ENCODE data around the gene TALDO1. TPM values are rescaled to one million over a fixed set of nuclear protein-coding genes. Genes with fewer than 3 reads are reported as not detected.
A peak's percentile ranks its signal among the peaks of the same experiment; 100 is the strongest.

TALDO1 gene
- total and polyA plus RNA-seq, 7 experiments from 2014 or later: 61.4 to 272 (median 179) TPM

GRCh38 chr11:721247-721740 is 26.0 kb upstream of the TALDO1 start:
- POLR2A ChIA-PET: interaction anchor here (0.8 to 7.7 kb wide), 10 partner anchors 16 to 185 kb away, joined by 3 to 68 read pairs (median 3); partner anchors contain the start of genes DEAF1, LMNTD2, TALDO1 and TMEM80
- H3K27ac ChIP-seq (ENCODE audit: low read depth, low read length): no peak overlapping the region
- intact Hi-C loops (cut with micrococcal nuclease): loop anchor here (5.0 to 10.0 kb wide), 3 partner anchors 184 to 314 kb away; partner anchors contain the start of genes HRAS (in 1 of the 2), LRRC56 (in 1 of the 2) and PTDSS2 (in 1 of the 2)

DNA sequence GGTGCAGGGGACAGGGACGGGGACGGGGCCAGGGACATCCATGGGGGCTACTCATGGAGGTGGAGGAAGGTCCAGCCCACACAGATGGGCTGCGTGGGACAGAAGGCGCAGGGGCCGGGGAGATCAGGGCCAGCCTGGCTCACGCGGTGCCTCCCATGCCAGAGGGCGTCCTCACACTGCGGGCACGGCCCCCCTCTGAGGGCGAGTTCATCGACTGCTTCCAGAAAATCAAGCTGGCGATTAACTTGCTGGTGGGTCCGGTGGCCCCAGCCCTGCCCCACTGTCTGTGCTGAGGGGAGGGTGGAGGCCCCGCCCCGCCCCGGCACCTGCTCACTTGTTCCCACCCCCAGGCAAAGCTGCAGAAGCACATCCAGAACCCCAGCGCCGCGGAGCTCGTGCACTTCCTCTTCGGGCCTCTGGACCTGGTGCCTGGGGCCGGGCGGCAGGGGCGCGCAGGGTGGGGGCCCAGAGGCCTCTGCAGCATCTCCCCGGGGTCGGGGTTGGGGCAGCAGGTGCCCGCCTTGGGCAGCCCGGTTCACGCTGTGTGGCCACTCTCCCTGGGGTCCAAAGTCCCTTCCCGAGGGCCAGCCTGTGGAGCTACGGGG is 25.4 kb upstream of the TALDO1 start:
- intact Hi-C loops (cut with micrococcal nuclease): loop anchor here (1.0 to 10.0 kb wide), 5 partner anchors 167 to 315 kb away; partner anchors contain the start of genes HRAS (in 1 of the 2), LRRC56 (in 1 of the 2), PTDSS2 (in 1 of the 2) and RNH1 (in 1 of the 2)
- Mint-ChIP-seq H3K27me3 (peaks cover 0 to 38% (median 19%) of the 10 kb centered on the region in 5 donors), H3K36me3 (no peaks in the 10 kb centered on the region), H3K4me1 (peaks cover 6 to 16% (median 13%) of the 10 kb centered on the region in 7 donors), H3K9me3 (peaks cover 0 to 2% (median 0%) of the 10 kb centered on the region in 11 donors), H3K4me3 (peak overlapping the region in 8 of 10 donors; percentile 19 to 79 (median 54)), H3K27ac (peak overlapping the region in 1 of 9 donors; percentile 54)
- ChIA-PET POLR2A (interaction anchor here (0.6 to 7.7 kb wide), 10 partner anchors 22 to 274 kb away, joined by 3 to 68 read pairs (median 4); partner anchors contain the start of genes DEAF1, LMNTD2, TALDO1 and TMEM80), CTCF (interaction anchor here (1.0 to 4.3 kb wide), 6 partner anchors 31 to 167 kb away, joined by 3 to 41 read pairs (median 7); no protein-coding TSS in a partner anchor)
- peaks cover 9 to 25% of the 10 kb centered on the region in 2 donors for H3K4me1 ChIP-seq (ENCODE audit: control insufficient read depth in 2 of 2, insufficient read depth in 2 of 2, low read length in 2 of 2)
- H3K4me3 ChIP-seq (ENCODE audit: low read length): no peak overlapping the region
- H3K9me3 ChIP-seq (ENCODE audit: control insufficient read depth in 2 of 3, low read length in 3 of 3): no peaks in the 10 kb centered on the region
- no peaks in the 10 kb centered on the region for H3K36me3 ChIP-seq (ENCODE audit: control insufficient read depth in 2 of 3, insufficient read depth in 3 of 3, low read length in 3 of 3)
- peak; percentile 66 for ATAC-seq
- no peaks in the 10 kb centered on the region for H3K27me3 ChIP-seq (ENCODE audit: control insufficient read depth in 2 of 2, insufficient read depth in 2 of 2, low read length in 2 of 2)
- peak in 7 of 9 donors; percentile 38 to 63 (median 53) for DNase-seq
- H3K27ac ChIP-seq (ENCODE audit: low read depth, low read length): no peak overlapping the region

More at GRCh38 chr11:721247-721740, 26.0 kb upstream of the TALDO1 start:
- peak overlapping the region in 8 of 10 donors; percentile 36 to 79 (median 62) for H3K4me3 Mint-ChIP-seq
- no peaks in the 10 kb centered on the region for H3K36me3 ChIP-seq (ENCODE audit: control insufficient read depth in 2 of 3, insufficient read depth in 3 of 3, low read length in 3 of 3)
- H3K27ac Mint-ChIP-seq: peak overlapping the region in 1 of 9 donors; percentile 54
- no peak overlapping the region for H3K4me3 ChIP-seq (ENCODE audit: low read length)
- peaks cover 0 to 41% (median 22%) of the 10 kb centered on the region in 5 donors for H3K27me3 Mint-ChIP-seq
- peaks cover 0 to 4% (median 0%) of the 10 kb centered on the region in 11 donors for H3K9me3 Mint-ChIP-seq
- no peaks in the 10 kb centered on the region for H3K36me3 Mint-ChIP-seq
- H3K27me3 ChIP-seq (ENCODE audit: control insufficient read depth in 2 of 2, insufficient read depth in 2 of 2, low read length in 2 of 2): no peaks in the 10 kb centered on the region
- peaks cover 8 to 21% of the 10 kb centered on the region in 2 donors for H3K4me1 ChIP-seq (ENCODE audit: control insufficient read depth in 2 of 2, insufficient read depth in 2 of 2, low read length in 2 of 2)
- CTCF ChIA-PET: interaction anchor here (1.0 to 4.3 kb wide), 7 partner anchors 30 to 166 kb away, joined by 3 to 41 read pairs (median 5); no protein-coding TSS in a partner anchor
- H3K9me3 ChIP-seq (ENCODE audit: control insufficient read depth in 2 of 3, low read length in 3 of 3): no peaks in the 10 kb centered on the region
- peaks cover 6 to 15% (median 10%) of the 10 kb centered on the region in 7 donors for H3K4me1 Mint-ChIP-seq
- DNase-seq: no peak
- no peak for ATAC-seq

- no peaks in the 10 kb centered on the region for H3K36me3 Mint-ChIP-seq
- no peak for DNase-seq
Observed at GRCh38 chr11:722346-722811, 24.9 kb upstream of the TALDO1 start.

GRCh38 chr11:723120-723883 is 24.0 kb upstream of the TALDO1 start:
- peaks cover 0 to 29% (median 19%) of the 10 kb centered on the region in 5 donors for H3K27me3 Mint-ChIP-seq
- no peaks in the 10 kb centered on the region for H3K9me3 ChIP-seq (ENCODE audit: control insufficient read depth in 2 of 3, low read length in 3 of 3)
- peaks cover 19 to 37% of the 10 kb centered on the region in 2 donors for H3K4me1 ChIP-seq (ENCODE audit: control insufficient read depth in 2 of 2, insufficient read depth in 2 of 2, low read length in 2 of 2)

More at GRCh38 chr11:722346-722811, 24.9 kb upstream of the TALDO1 start:
- no peaks in the 10 kb centered on the region for H3K27me3 ChIP-seq (ENCODE audit: control insufficient read depth in 2 of 2, insufficient read depth in 2 of 2, low read length in 2 of 2)
- intact Hi-C loops (cut with micrococcal nuclease): loop anchor here (1.0 to 10.0 kb wide), 5 partner anchors 168 to 315 kb away; partner anchors contain the start of genes HRAS (in 1 of the 2), LRRC56 (in 1 of the 2), PTDSS2 (in 1 of the 2) and RNH1 (in 1 of the 2)
- no peak overlapping the region for H3K4me3 ChIP-seq (ENCODE audit: low read length)
- H3K4me1 ChIP-seq (ENCODE audit: control insufficient read depth in 2 of 2, insufficient read depth in 2 of 2, low read length in 2 of 2): peaks cover 13 to 28% of the 10 kb centered on the region in 2 donors
- no peak overlapping the region for H3K27ac ChIP-seq (ENCODE audit: low read depth, low read length)
- H3K9me3 Mint-ChIP-seq: peaks cover 0 to 2% (median 0%) of the 10 kb centered on the region in 11 donors
- H3K36me3 ChIP-seq (ENCODE audit: control insufficient read depth in 2 of 3, insufficient read depth in 3 of 3, low read length in 3 of 3): no peaks in the 10 kb centered on the region
- CTCF ChIA-PET: interaction anchor here (1.3 to 4.3 kb wide), 4 partner anchors 31 to 167 kb away, joined by 5 to 41 read pairs (median 10); no protein-coding TSS in a partner anchor
- peaks cover 6 to 19% (median 15%) of the 10 kb centered on the region in 7 donors for H3K4me1 Mint-ChIP-seq
- H3K9me3 ChIP-seq (ENCODE audit: control insufficient read depth in 2 of 3, low read length in 3 of 3): no peaks in the 10 kb centered on the region
- no peak for ATAC-seq
- POLR2A ChIA-PET: interaction anchor here (0.6 to 7.7 kb wide), 9 partner anchors 23 to 275 kb away, joined by 3 to 68 read pairs (median 4); partner anchors contain the start of genes DEAF1, LMNTD2 and TMEM80
- H3K27me3 Mint-ChIP-seq: peaks cover 0 to 35% (median 19%) of the 10 kb centered on the region in 5 donors
- peak overlapping the region in 6 of 10 donors; percentile 17 to 79 (median 51) for H3K4me3 Mint-ChIP-seq
- H3K27ac Mint-ChIP-seq: no peak overlapping the region

GRCh38 chr11:724049-724777 is 23.1 kb upstream of the TALDO1 start:
- H3K4me3 Mint-ChIP-seq: peak overlapping the region in 5 of 10 donors; percentile 40 to 86 (median 58)

More at GRCh38 chr11:723120-723883, 24.0 kb upstream of the TALDO1 start:
- H3K4me3 Mint-ChIP-seq: peak overlapping the region; percentile 39 to 87 (median 80)
- H3K27ac Mint-ChIP-seq: peak overlapping the region in 7 of 9 donors; percentile 38 to 95 (median 64)
- ChIA-PET CTCF (interaction anchor here (0.6 to 4.3 kb wide), 7 partner anchors 17 to 176 kb away, joined by 3 to 41 read pairs (median 8); partner anchors contain the start of gene TMEM80), POLR2A (interaction anchor here (0.9 to 7.7 kb wide), 6 partner anchors 28 to 188 kb away, joined by 3 to 68 read pairs (median 6); partner anchors contain the start of genes DEAF1, HRAS, LMNTD2 and TMEM80)
- intact Hi-C loops (cut with micrococcal nuclease): loop anchor here (1.0 to 10.0 kb wide), 10 partner anchors 28 to 316 kb away; partner anchors contain the start of genes DEAF1 (in 2 of the 2), HRAS (in 2 of the 2), TMEM80 (in 2 of the 2) and LRRC56 (in 1 of the 2)
- peaks cover 6 to 19% (median 15%) of the 10 kb centered on the region in 7 donors for H3K4me1 Mint-ChIP-seq
- H3K36me3 Mint-ChIP-seq: no peaks in the 10 kb centered on the region
- H3K27me3 ChIP-seq (ENCODE audit: control insufficient read depth in 2 of 2, insufficient read depth in 2 of 2, low read length in 2 of 2): no peaks in the 10 kb centered on the region
- DNase-seq (peak in 7 of 9 donors; percentile 52 to 67 (median 60)), ATAC-seq (no peak)
- no peaks in the 10 kb centered on the region for H3K36me3 ChIP-seq (ENCODE audit: control insufficient read depth in 2 of 3, insufficient read depth in 3 of 3, low read length in 3 of 3)
- H3K9me3 Mint-ChIP-seq: peaks cover 0 to 2% (median 0%) of the 10 kb centered on the region in 11 donors
- H3K4me3 ChIP-seq (ENCODE audit: low read length): peak overlapping the region; percentile 18
- H3K27ac ChIP-seq (ENCODE audit: low read depth, low read length): no peak overlapping the region

More at GRCh38 chr11:724049-724777, 23.1 kb upstream of the TALDO1 start:
- DNase-seq (no peak), ATAC-seq (no peak)
- Histone ChIP-seq H3K4me1 (ENCODE audit: control insufficient read depth in 2 of 2, insufficient read depth in 2 of 2, low read length in 2 of 2) (peaks cover 19 to 37% of the 10 kb centered on the region in 2 donors), H3K27me3 (ENCODE audit: control insufficient read depth in 2 of 2, insufficient read depth in 2 of 2, low read length in 2 of 2) (no peaks in the 10 kb centered on the region), H3K27ac (ENCODE audit: low read depth, low read length) (no peak overlapping the region), H3K4me3 (ENCODE audit: low read length) (no peak overlapping the region), H3K9me3 (ENCODE audit: control insufficient read depth in 2 of 3, low read length in 3 of 3) (no peaks in the 10 kb centered on the region), H3K36me3 (ENCODE audit: control insufficient read depth in 2 of 3, insufficient read depth in 3 of 3, low read length in 3 of 3) (no peaks in the 10 kb centered on the region)
- CTCF ChIA-PET: interaction anchor here (0.7 to 4.3 kb wide), 8 partner anchors 28 to 177 kb away, joined by 3 to 41 read pairs (median 6); partner anchors contain the start of gene TMEM80
- Mint-ChIP-seq H3K9me3 (peaks cover 0 to 2% (median 0%) of the 10 kb centered on the region in 11 donors), H3K4me1 (peaks cover 6 to 19% (median 13%) of the 10 kb centered on the region in 7 donors), H3K36me3 (no peaks in the 10 kb centered on the region), H3K27me3 (peaks cover 0 to 27% (median 19%) of the 10 kb centered on the region in 5 donors), H3K27ac (no peak overlapping the region)
- POLR2A ChIA-PET: interaction anchor here (0.7 to 7.7 kb wide), 7 partner anchors 29 to 217 kb away, joined by 3 to 68 read pairs (median 5); partner anchors contain the start of genes DEAF1, HRAS, LMNTD2 and RNH1
- intact Hi-C loops (cut with micrococcal nuclease): loop anchor here (5.0 to 10.0 kb wide), 3 partner anchors 187 to 317 kb away; partner anchors contain the start of genes HRAS (in 1 of the 2), LRRC56 (in 1 of the 2) and PTDSS2 (in 1 of the 2)

Data from naive thymus-derived CD4-positive, alpha-beta T cell (primary cell).